Astrocyte of the cerebellum (primary cell): Measurements from ENCODE around the gene IFT81.

Experiments
- DNase-seq: peaks from one replicate; pipeline ENCODE4 v3.0.0-alpha.2; 2011; ENCODE audit warnings: low read depth
- H3K4me3 ChIP-seq: 2 replicates; pipeline ENCODE4 v1.5.1; 2011; ENCODE audit warnings: mild to moderate bottlenecking, low read depth, low read length, moderate library complexity
- in situ Hi-C: cut with HindIII; loops from 2 replicates; pipeline ENCODE4 v1.10.0; 2017; ENCODE audit warnings: low sequenced_read_pairs
- TF ChIP-seq, protein P1 (sequence below): IDR thresholded peaks from 2 replicates; pipeline ENCODE4 v1.5.1; 2012; ENCODE audit warnings: low read length, low read depth, moderate library complexity, mild to moderate bottlenecking; ENCODE audit errors: missing control alignments

The IFT81 gene

GRCh38 chr12:110126557-110126956 is 2.4 kb downstream of the IFT81 start:
- in situ Hi-C loops: no loop called here
- TF ChIP-seq, protein P1, sequence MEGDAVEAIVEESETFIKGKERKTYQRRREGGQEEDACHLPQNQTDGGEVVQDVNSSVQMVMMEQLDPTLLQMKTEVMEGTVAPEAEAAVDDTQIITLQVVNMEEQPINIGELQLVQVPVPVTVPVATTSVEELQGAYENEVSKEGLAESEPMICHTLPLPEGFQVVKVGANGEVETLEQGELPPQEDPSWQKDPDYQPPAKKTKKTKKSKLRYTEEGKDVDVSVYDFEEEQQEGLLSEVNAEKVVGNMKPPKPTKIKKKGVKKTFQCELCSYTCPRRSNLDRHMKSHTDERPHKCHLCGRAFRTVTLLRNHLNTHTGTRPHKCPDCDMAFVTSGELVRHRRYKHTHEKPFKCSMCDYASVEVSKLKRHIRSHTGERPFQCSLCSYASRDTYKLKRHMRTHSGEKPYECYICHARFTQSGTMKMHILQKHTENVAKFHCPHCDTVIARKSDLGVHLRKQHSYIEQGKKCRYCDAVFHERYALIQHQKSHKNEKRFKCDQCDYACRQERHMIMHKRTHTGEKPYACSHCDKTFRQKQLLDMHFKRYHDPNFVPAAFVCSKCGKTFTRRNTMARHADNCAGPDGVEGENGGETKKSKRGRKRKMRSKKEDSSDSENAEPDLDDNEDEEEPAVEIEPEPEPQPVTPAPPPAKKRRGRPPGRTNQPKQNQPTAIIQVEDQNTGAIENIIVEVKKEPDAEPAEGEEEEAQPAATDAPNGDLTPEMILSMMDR: no peak
- H3K4me3 ChIP-seq: no peak overlapping the region
- no peak for DNase-seq

DNA sequence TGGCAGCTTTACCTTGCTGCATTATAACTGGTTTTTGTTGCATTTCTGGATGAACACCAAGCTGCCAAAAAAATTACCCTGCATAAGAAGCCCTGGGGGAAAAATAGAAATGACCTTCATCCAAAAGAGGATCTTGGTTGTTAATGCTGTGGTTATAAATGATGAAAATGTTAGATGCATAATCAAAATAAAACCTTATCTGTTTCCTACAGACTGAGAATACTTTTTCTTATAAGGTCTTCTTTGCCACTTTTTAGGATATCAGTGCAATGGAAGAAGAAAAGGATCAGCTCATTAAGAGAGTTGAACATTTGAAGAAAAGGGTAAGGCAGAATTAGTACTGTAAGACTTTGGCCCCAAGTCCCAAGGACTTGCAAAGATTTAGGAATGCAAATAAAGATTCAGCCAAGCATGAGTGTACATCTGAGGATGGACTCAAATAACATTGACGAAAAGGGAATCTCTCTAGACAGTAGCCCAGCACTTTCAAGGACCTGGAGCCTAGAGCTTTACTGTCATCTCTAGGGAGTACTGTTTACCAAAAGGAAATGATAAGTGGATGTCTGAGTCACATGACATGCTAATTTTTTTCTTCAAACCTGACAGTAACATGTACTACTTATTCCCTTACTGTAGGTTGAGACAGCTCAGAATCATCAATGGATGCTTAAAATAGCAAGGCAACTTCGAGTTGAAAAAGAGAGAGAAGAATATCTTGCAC is 10.7 kb downstream of the IFT81 start:
- TF ChIP-seq, protein P1: no peak
- in situ Hi-C loops: loop anchor here (10.0 kb wide), 1 partner anchor 70 kb away; no protein-coding TSS in a partner anchor
- no peak overlapping the region for H3K4me3 ChIP-seq
- no peak for DNase-seq

GRCh38 chr12:110135806-110136205 is 11.6 kb downstream of the IFT81 start:
- TF ChIP-seq, protein P1: no peak
- DNase-seq: no peak
- H3K4me3 ChIP-seq: no peak overlapping the region
- in situ Hi-C loops: loop anchor here (10.0 kb wide), 1 partner anchor 71 kb away; no protein-coding TSS in a partner anchor

DNA sequence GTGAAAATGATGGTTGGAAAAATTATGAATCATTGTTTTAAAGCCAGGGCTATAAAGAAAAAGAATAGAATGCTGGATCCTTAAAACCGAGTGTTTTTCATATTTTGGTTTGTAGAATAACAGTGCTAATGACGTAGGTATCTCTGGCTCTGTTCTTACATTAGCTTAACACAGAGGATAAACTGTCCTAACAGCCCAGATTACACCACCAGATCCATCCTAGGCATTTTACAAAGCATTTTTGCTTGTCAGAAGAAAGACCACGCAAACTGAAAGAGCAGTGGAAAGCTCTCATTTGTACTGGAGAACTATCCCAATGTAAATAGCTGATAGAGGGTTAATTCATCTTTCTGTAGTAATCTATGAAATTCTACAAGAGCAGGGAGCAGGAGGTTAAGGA is 13.6 kb downstream of the IFT81 start:
- in situ Hi-C loops: loop anchor here (10.0 kb wide), 1 partner anchor 73 kb away; no protein-coding TSS in a partner anchor
- TF ChIP-seq, protein P1: no peak
- no peak for DNase-seq
- H3K4me3 ChIP-seq: no peak overlapping the region

DNA sequence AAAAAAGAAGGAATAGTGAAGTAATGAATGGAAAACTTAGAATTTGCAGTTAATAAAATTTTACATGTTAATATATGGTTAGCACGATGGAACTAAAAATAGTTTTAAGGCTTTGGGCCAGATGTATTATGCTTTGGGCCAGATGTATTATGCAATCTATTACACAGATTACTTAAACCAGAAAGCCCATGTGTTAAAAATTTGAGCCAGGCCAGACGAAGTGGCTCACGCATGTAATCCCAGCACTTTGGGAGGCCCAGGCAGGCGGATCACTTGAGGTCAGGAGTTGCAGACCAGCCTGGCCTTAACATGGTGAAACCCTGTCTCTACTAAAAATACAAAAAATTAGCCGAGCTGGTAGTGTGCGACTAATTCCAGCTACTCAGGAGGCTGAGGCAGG is 17.2 kb downstream of the IFT81 start:
- TF ChIP-seq, protein P1: no peak
- in situ Hi-C loops: no loop called here
- H3K4me3 ChIP-seq: no peak overlapping the region
- no peak for DNase-seq

GRCh38 chr12:110146986-110147385 is 22.8 kb downstream of the IFT81 start:
- in situ Hi-C loops: no loop called here
- TF ChIP-seq, protein P1: no peak
- no peak overlapping the region for H3K4me3 ChIP-seq
- DNase-seq: no peak
